BLaER1 treated with 17β-estradiol and CSF1 and Interleukin-3, amounts not matched to agents 10 nM and 100 nM (cell line): ENCODE measurements around the gene CDC42EP4.

Source experiments
- H3K27ac ChIP-seq, 11 experiments: shearing (Covaris generic); formaldehyde crosslinking; 2 replicates each; pipeline ENCODE4 v1.8.1; 2022
- H3K27me3 ChIP-seq, 11 experiments: shearing (Covaris generic); formaldehyde crosslinking; 2 replicates each; pipeline ENCODE4 v1.8.1; 2022
- H3K36me3 ChIP-seq, 11 experiments: shearing (Covaris generic); formaldehyde crosslinking; 2 replicates each; pipeline ENCODE4 v1.8.1; 2022
- H3K4me1 ChIP-seq, 10 experiments: shearing (Covaris generic); formaldehyde crosslinking; 2 replicates each; pipeline ENCODE4 v1.8.1; 2022
- H3K4me2 ChIP-seq, 11 experiments: shearing (Covaris generic); formaldehyde crosslinking; 2 replicates each; pipeline ENCODE4 v1.8.1; 2022
- H3K4me3 ChIP-seq, 10 experiments: shearing (Covaris generic); formaldehyde crosslinking; 2 replicates each; pipeline ENCODE4 v1.8.1; 2022
- H3K9ac ChIP-seq, 11 experiments: shearing (Covaris generic); formaldehyde crosslinking; 2 replicates each; pipeline ENCODE4 v1.8.1; 2022
- H3K9me3 ChIP-seq, 11 experiments: shearing (Covaris generic); formaldehyde crosslinking; replicated peaks in 1 of 11; 2 replicates each; pipeline ENCODE4 v1.8.1; 2022
- H4K20me1 ChIP-seq, 11 experiments: shearing (Covaris generic); formaldehyde crosslinking; 2 replicates each; pipeline ENCODE4 v1.8.1; 2022
- Cebpa-rat ChIP-seq, 11 experiments: shearing (Covaris generic); IDR thresholded peaks; 2 replicates each; pipeline ENCODE4 v1.8.1; 2022

Gene CDC42EP4

DNA sequence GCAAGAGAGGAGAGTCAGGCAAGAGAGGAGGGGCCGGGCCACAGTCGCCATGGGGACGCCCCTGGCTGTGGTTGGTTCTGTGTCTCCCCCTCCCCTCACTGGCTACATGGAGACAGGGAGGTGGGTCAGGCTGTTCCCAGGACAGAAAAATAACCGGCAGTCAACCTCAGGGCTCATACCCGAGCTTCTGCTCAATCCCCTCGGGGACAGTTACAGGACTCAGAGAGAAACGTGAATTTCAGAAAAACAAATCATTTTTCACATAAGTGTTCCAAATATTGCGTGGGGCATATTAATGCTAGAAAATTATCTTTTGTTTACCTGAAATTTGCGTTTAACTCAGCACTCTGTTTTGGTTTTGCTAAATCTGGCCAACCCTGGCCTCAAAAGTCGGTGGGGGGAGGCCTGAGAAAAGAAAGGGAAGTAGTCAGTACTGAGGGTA, 27.9 kb downstream of the CDC42EP4 start:
- peak overlapping the region; percentile 22 to 68 (median 51); a peak in 18 of 22 replicates for H3K9ac ChIP-seq
- peaks cover 46 to 78% (median 58%) of the 10 kb centered on the region in 10 experiments for H3K4me1 ChIP-seq
- H3K4me2 ChIP-seq, result peak overlapping the region; percentile 72 to 92 (median 81)
- peak overlapping the region in 4 of 10 experiments; percentile 12 to 39 (median 26); a peak in 5 of 20 replicates for H3K4me3 ChIP-seq
- H3K36me3 ChIP-seq, result peaks cover 0 to 17% (median 10%) of the 10 kb centered on the region in 11 experiments; a peak in 13 of 22 replicates
- H4K20me1 ChIP-seq, result peaks cover 0 to 38% (median 12%) of the 10 kb centered on the region in 11 experiments; a peak in 11 of 22 replicates
- no peak for TF ChIP-seq Cebpa-rat (IDR thresholded peaks at IDR 0.05)
- H3K27me3 ChIP-seq, result no peaks in the 10 kb centered on the region
- H3K27ac ChIP-seq, result peak overlapping the region in 10 of 11 experiments; percentile 24 to 70 (median 53); a peak in 20 of 22 replicates
- H3K9me3 ChIP-seq, result no peaks in the 10 kb centered on the region

DNA sequence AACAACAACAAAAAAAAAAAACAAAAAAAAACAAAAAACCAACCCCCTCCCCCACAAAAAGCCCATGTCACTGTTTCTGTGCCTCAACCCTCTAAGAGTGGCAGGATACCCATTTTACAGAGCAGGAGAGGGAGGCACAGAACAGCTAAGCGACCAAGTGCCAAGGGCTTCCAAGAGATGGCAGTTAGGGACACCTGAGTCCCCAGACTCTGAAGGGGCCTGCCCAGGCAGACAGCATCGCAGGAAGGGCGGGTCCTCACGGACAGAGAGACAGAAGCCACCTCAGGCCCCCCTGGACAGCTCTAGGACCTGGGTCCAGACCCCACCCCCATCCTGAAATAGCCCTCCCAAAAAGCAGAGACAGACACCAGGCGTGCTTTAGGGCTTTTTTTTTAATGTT, 28.6 kb downstream of the CDC42EP4 start:
- Histone ChIP-seq H3K4me1 (peaks cover 48 to 78% (median 57%) of the 10 kb centered on the region in 10 experiments), H3K9ac (peak overlapping the region; percentile 22 to 68 (median 51); a peak in 17 of 22 replicates)

DNA sequence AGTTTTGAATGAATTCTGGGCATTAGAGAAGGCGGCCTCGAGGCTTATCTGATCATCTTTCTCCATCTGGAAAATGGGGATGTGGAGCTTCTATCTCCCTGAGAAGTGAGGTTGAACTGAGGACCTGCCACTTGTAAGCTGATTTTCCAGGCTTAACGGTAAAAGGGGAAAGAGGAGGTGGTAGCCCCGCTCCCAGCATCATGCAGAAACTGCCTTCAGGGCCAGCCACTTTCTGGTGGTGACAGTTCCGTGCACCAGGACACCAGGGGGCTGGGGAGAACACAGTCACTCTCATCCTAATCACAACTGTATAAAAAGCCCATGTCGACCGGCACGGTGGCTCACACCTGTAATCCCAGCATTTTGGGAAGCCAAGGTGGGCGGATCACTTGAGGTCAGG, 29.2 kb downstream of the CDC42EP4 start:
- Histone ChIP-seq H3K27ac (peak overlapping the region in 2 of 11 experiments; percentile 57 to 62; a peak in 6 of 22 replicates), H3K36me3 (peaks cover 0 to 17% (median 10%) of the 10 kb centered on the region in 11 experiments; a peak in 13 of 22 replicates), H3K4me1 (peaks cover 48 to 72% (median 59%) of the 10 kb centered on the region in 10 experiments), H3K9me3 (no peaks in the 10 kb centered on the region), H3K9ac (peak overlapping the region in 4 of 11 experiments; percentile 45 to 68 (median 54); a peak in 4 of 22 replicates), H4K20me1 (peaks cover 0 to 34% (median 7%) of the 10 kb centered on the region in 11 experiments; a peak in 10 of 22 replicates), H3K27me3 (no peaks in the 10 kb centered on the region), H3K4me2 (peak overlapping the region; percentile 72 to 92 (median 81)), H3K4me3 (no peak overlapping the region)
- TF ChIP-seq Cebpa-rat (IDR thresholded peaks at IDR 0.05), result no peak

More for the DNA sequence above, 28.6 kb downstream of the CDC42EP4 start:
- peaks cover 0 to 17% (median 10%) of the 10 kb centered on the region in 11 experiments; a peak in 13 of 22 replicates for H3K36me3 ChIP-seq
- no peaks in the 10 kb centered on the region for H3K27me3 ChIP-seq
- no peaks in the 10 kb centered on the region for H3K9me3 ChIP-seq
- peaks cover 0 to 38% (median 12%) of the 10 kb centered on the region in 11 experiments; a peak in 10 of 22 replicates for H4K20me1 ChIP-seq
- no peak for TF ChIP-seq Cebpa-rat (IDR thresholded peaks at IDR 0.05)
- peak overlapping the region in 4 of 10 experiments; percentile 12 to 39 (median 26); a peak in 6 of 20 replicates for H3K4me3 ChIP-seq
- peak overlapping the region in 10 of 11 experiments; percentile 24 to 70 (median 53); a peak in 20 of 22 replicates for H3K27ac ChIP-seq
- peak overlapping the region; percentile 72 to 92 (median 81) for H3K4me2 ChIP-seq

DNA sequence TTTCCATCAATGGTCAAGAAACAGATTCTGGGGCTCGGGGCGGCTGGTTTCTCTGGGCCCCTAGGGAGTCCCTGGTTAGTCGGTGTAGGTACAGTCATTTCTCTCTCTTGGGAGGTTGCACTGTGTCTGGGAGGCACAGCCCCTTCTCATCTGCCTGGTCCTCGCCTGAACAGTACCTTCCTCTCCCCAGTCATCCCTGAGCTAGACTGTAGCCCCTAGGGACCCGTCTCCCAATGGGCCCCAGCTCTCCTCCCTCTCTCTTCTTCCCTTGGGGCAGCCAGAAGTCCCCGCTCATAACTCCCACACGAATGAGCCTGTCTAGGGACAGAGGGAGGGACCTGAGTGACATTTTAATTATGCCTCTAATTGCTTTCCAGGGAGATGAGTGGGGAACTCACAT, 29.9 kb downstream of the CDC42EP4 start:
- H3K9ac ChIP-seq, result peak overlapping the region in 4 of 11 experiments; percentile 18 to 45 (median 32); a peak in 4 of 22 replicates
- no peaks in the 10 kb centered on the region for H3K9me3 ChIP-seq
- H4K20me1 ChIP-seq, result peaks cover 0 to 27% (median under 1%) of the 10 kb centered on the region in 11 experiments; a peak in 8 of 22 replicates
- peak overlapping the region in 10 of 11 experiments; percentile 10 to 92 (median 82); a peak in 19 of 22 replicates for H3K4me2 ChIP-seq
- H3K36me3 ChIP-seq, result peaks cover 0 to 17% (median 10%) of the 10 kb centered on the region in 11 experiments; a peak in 13 of 22 replicates
- TF ChIP-seq Cebpa-rat (IDR thresholded peaks at IDR 0.05), result no peak
- H3K4me3 ChIP-seq, result no peak overlapping the region
- no peaks in the 10 kb centered on the region for H3K27me3 ChIP-seq
- H3K4me1 ChIP-seq, result peaks cover 41 to 65% (median 59%) of the 10 kb centered on the region in 10 experiments
- H3K27ac ChIP-seq, result peak overlapping the region in 4 of 11 experiments; percentile 5 to 57 (median 19); a peak in 3 of 22 replicates

DNA sequence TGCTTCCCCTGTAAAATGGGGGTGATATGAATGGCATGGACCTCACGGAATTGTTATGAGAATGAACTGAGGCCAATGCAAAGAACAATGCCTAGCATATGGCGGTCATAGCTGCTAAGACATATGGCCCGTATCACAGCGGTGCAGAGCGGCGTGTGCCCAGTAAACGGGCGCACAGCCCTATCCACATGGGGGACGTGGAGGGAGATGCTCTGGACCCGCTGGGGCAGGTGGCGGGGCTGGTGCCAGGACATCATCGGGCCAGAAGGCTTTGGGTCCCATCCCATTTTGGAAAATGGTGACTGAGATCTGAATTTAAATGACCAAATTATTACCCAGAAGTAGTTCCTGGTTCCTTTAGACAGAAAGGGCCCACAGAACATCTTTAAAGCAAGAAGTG, 31.6 kb downstream of the CDC42EP4 start:
- Histone ChIP-seq H3K27me3 (no peaks in the 10 kb centered on the region), H3K36me3 (peaks cover 0 to 4% (median 0%) of the 10 kb centered on the region in 11 experiments; a peak in 8 of 22 replicates), H3K4me3 (no peak overlapping the region), H3K9me3 (no peaks in the 10 kb centered on the region), H3K9ac (no peak overlapping the region), H3K4me1 (peaks cover 34 to 58% (median 54%) of the 10 kb centered on the region in 10 experiments), H3K27ac (no peak overlapping the region), H3K4me2 (no peak overlapping the region), H4K20me1 (peaks cover 0 to 14% (median 0%) of the 10 kb centered on the region in 11 experiments; a peak in 4 of 22 replicates)
- no peak for TF ChIP-seq Cebpa-rat (IDR thresholded peaks at IDR 0.05)

DNA sequence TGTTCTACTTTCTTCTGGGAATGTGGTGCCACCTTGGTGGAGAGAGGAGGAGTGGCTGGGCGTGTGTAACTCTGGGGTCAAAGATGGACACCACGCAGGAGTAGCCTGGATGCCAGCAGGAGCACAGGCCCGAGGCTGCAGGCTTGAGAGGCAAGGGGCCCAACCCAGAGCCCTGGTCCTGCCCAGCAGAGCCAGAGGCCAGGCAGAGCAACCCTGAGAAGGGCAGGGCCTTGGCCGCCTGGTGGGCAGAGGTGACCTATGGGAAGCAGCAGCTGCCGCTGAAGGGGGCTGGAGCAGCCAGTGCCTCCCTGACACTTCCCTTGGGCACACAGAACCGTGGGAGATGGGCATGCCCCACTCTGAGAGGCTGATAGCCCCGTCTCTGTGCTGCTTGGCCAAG, 32.1 kb downstream of the CDC42EP4 start:
- Histone ChIP-seq H3K9ac (no peak overlapping the region), H3K4me3 (no peak overlapping the region), H3K27me3 (no peaks in the 10 kb centered on the region), H3K4me1 (peaks cover 29 to 53% (median 49%) of the 10 kb centered on the region in 10 experiments), H4K20me1 (peaks cover 0 to 10% (median 0%) of the 10 kb centered on the region in 11 experiments; a peak in 3 of 22 replicates), H3K27ac (no peak overlapping the region), H3K36me3 (no peaks in the 10 kb centered on the region), H3K9me3 (no peaks in the 10 kb centered on the region), H3K4me2 (no peak overlapping the region)
- TF ChIP-seq Cebpa-rat (IDR thresholded peaks at IDR 0.05), result no peak

DNA sequence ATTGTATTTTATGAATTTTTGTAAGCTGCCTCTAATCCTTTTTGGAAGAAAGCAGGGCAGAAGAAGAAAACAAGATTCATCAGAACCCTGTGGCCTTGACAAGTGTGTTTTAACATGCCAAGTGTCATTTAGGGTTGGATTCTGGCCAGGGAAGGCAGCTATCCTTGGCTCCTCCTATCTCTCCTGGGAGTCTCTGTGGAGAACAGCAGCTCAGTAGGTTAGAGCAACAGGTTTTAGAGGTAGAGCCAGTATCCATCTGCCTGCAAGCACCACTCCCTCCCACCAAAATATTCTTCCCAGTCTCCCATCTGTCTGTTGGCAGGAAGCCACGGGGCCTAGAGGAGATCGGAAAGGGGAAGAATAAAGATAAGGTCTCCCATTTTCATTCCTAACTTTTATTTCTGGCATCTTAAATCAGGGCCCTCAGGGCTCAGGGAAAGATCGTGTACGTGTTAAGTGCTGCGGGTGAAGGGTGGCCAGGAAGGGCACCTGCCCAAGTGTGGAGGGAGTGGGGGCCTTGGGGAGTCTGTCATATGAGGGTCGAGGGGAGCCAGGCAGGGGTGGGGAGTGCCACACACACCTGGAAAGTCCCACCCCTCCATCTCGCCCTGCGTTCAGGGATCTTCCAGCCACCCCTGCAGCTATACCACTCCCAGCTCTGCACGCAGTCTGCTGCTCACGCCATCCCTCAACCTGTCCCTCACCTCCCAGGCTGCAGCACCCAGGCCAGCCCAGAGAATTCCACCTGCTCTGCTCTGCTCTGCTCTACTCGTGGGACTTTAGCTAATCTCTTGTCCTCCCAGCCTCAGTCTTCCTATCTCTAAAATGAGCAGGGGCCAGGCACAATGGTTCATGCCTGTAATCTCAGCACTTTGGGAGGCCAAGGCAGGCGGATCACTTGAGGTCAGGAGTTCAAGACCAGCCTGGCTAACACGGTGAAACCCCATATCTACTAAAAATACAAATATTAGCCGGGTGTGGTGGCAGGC, 33.0 kb downstream of the CDC42EP4 start:
- Histone ChIP-seq H3K4me1 (peaks cover 20 to 44% (median 40%) of the 10 kb centered on the region in 10 experiments), H3K9ac (0 out of 22 replicates have a peak overlapping the region, but pooled peaks of 2 of the 11 experiments have one; percentile 4 to 8), H3K4me2 (peak overlapping the region in 8 of 11 experiments; percentile 15 to 54 (median 43); a peak in 13 of 22 replicates), H3K27ac (no peak overlapping the region), H3K36me3 (no peaks in the 10 kb centered on the region), H3K9me3 (no peaks in the 10 kb centered on the region), H4K20me1 (0 out of 22 replicates have a peak, but pooled peaks cover 0 to 7% (median 0%) of the 10 kb centered on the region in 11 experiments), H3K27me3 (no peaks in the 10 kb centered on the region), H3K4me3 (no peak overlapping the region)
- no peak for TF ChIP-seq Cebpa-rat (IDR thresholded peaks at IDR 0.05)

DNA sequence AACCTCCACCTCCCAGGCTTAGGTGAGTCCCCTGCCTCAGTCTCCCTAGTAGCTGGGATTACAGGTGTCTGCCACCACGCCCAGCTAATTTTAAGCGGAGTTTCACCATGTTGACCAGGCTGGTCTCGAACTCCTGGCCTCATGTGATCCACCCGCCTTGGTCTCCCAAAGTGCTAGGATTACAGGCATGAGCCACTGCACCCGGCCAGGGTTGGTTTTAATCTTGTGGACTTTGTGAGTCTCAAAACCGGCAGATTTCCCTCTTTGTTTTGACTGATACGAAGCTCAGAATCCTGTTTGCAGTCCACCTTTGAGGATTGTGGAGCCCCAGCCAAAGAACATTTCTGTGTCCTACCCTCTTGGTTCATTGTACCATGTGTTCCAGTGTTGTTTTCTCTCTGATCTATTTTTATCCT, 33.7 kb downstream of the CDC42EP4 start:
- Histone ChIP-seq H3K9ac (0 out of 22 replicates have a peak overlapping the region, but pooled peaks of 1 of the 11 experiments have one; percentile 8), H4K20me1 (0 out of 22 replicates have a peak, but pooled peaks cover 0 to 7% (median 0%) of the 10 kb centered on the region in 11 experiments), H3K4me2 (peak overlapping the region in 6 of 11 experiments; percentile 7 to 54 (median 46); a peak in 11 of 22 replicates), H3K27ac (no peak overlapping the region), H3K9me3 (no peaks in the 10 kb centered on the region), H3K27me3 (no peaks in the 10 kb centered on the region), H3K4me3 (no peak overlapping the region), H3K4me1 (peaks cover 13 to 37% (median 33%) of the 10 kb centered on the region in 10 experiments), H3K36me3 (no peaks in the 10 kb centered on the region)
- TF ChIP-seq Cebpa-rat (IDR thresholded peaks at IDR 0.05), result no peak
